HG03175 (cell line): ENCODE results near the gene PLA2G2F.
"Not testable (repeated sequence)": the region's sequence is repeated elsewhere in the genome, so short reads cannot be mapped to it uniquely, and the experiment has no call there.

ENCODE experiments used
- ATAC-seq: cut with Tn5 transposase; IDR thresholded peaks from one replicate; pipeline ENCODE4 v1.9.1; 2021; ENCODE audit warnings: mild to moderate bottlenecking, moderate library complexity; ENCODE audit not compliant: unreplicated experiment

The PLA2G2F gene

GRCh38 chr1:20112279-20113000, 26.7 kb upstream of the PLA2G2F start:
- no peak for ATAC-seq

- ATAC-seq, result no peak
Measured at GRCh38 chr1:20114021-20114648, 25.0 kb upstream of the PLA2G2F start.

DNA sequence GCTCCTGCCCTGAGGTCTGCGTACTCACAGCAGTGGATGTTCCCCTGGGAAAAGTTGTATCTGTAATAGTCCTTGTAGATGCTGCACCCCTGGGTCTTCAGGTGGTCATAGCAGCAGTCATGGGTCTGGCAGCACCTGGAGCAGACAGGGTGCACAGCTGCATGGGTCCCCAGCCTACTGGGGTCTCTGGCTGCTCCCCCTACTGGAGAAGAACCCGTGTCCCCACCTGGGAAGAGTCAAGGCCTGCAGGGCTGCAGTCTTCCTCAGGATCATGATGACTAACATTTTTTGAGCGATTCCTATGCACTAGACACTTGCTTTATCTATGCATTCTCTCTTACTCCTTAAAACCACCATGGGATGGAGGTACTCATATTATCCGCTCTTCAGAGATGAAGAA, 23.6 kb upstream of the PLA2G2F start:
- ATAC-seq, result no peak

DNA sequence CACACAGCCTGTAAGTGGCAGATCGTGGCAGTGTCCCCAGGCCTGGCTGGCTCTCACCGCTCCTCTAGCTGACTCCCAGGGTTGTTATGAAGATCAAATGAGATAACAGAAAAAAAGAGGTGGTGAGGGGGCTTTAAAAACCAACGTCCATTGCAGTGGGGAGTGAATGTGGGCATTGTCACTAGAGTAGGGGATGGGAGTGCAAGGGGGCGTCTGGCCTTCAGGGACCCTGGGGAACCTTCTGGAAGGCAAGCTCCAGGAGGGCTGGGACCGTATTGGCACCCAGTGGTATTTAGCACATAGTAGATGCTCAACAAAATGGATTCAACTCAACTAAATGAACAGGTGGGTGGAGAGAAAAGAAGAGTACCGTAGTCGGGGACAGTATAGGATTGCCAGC, 23.2 kb upstream of the PLA2G2F start:
- ATAC-seq, result no peak

- no peak for ATAC-seq
Measured at GRCh38 chr1:20117236-20117635, 21.9 kb upstream of the PLA2G2F start.

DNA sequence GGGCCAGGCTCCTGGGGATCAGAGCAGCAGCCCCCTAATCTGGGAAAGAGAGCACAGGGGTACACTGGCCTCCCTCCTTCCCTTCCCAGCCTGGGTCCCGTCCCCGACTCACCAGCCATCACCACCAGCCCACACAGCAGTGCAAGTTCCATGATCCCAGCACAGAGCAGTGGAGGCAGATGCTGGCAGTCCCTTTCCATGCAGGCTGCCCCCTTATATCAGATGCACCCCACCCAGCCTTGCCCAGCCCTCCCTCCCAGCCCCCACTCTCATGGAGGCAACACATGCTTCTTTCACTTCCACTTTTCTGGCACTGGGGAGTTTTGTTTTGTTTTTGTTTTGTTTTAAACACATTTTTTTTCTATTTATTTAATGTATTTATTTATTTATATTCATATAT, 19.8 kb upstream of the PLA2G2F start, which contains the start of gene PLA2G2D:
Gene PLA2G2D, minus strand, starts transcription at position 190 of the 400 bp plus-strand sequence. Its CDS starts 38 bp downstream, at position 152.
- no peak for ATAC-seq

DNA sequence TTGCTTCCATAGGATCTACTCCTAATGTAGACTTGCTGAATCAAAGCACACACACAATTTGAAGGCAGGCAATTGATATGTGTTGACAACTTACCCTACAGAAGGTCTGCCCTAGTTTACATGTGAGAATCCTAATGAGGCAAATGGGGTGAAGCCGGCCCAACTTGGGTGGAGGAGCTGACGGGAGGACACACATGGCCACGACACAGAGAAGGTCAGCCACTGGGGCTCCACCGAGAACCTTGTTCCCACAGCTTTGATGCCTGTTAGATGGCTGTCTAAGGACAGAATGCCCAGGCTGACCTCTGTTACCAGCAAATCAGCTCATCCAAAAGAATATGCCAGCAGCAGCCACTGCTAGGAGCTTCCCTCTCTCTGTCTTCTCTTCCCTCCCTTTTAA, 18.3 kb upstream of the PLA2G2F start:
- no peak for ATAC-seq

DNA sequence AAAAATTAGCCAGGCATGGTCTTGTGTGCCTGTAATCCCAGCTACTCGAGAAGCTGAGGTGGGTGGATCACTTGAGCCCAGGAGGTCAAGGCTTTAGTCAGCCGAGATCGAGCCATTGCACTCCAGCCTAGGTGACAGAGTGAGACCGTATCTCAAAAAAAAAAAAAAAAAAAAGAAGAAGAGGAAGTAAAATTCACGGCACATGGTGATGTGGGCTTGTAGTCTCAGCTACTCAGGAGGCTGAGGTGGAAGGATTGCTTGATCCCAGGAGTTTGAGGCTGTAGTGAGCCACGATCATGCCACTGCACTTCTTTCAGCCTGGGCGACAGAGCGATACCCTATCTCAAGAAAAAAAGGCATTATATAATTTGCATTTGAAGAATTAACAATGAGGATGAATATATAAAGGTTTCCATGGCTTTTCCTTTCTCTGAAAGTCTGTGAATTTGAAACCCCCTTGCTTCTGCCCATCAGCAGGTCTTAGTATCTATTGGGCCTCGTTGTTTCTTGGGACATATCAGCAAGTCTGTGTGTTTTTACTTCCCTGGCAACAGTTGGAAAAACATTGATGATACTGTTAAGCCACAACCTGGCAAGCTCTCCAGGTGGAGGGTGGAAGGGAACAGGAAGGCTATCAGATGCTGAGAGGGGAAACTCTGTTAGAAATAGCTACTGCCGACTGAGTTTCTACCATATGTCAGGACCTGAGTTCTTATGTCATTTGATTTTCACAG, 15.2 kb upstream of the PLA2G2F start:
- ATAC-seq, result no peak

DNA sequence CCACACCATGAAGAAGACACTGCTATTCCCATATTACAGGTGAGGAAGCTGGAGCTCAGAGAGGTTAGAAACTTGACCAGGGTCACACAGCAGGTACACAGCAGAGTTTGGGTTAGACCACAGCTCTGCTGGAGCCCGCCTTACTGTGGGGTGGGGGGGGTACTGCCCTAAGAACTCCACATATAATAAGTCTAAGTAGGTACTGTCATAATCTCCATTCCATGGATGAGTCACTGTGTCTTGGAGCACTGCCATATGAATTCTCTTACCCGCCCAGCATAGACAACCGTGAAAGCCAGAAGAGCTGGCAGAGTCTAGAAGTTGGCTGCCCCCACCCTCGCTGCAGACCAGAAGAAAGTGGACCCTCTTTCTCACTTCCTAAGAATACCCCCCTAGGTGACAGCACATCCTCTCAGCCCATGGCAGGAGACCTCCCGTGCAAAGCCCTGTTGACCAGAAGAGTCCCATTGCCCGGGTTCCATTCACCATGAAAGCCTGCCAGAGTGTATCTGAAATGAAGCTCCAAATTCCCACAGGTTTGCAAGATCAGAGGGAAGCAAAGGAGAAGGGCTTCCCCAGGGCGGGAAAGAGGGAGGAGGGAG, 14.6 kb upstream of the PLA2G2F start:
- no peak for ATAC-seq

DNA sequence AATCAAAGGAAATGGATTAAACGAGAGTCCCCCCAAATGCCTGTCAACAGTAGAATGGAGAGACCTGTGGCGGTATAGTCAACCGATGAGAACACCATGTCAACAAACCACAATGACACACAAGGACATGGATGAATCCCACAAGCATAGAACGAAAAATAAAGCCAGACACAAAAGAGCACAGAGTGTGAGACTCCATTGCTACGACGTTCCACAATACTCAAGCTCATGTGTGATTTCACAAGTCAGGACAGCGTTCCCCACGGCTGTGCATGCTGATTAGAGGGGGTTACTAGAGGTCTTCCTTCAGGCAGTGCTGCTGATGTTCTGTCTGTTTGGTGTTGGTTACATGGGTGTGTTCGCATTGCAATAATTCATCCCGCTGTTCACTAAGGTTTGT, 14.0 kb upstream of the PLA2G2F start:
- no peak for ATAC-seq

DNA sequence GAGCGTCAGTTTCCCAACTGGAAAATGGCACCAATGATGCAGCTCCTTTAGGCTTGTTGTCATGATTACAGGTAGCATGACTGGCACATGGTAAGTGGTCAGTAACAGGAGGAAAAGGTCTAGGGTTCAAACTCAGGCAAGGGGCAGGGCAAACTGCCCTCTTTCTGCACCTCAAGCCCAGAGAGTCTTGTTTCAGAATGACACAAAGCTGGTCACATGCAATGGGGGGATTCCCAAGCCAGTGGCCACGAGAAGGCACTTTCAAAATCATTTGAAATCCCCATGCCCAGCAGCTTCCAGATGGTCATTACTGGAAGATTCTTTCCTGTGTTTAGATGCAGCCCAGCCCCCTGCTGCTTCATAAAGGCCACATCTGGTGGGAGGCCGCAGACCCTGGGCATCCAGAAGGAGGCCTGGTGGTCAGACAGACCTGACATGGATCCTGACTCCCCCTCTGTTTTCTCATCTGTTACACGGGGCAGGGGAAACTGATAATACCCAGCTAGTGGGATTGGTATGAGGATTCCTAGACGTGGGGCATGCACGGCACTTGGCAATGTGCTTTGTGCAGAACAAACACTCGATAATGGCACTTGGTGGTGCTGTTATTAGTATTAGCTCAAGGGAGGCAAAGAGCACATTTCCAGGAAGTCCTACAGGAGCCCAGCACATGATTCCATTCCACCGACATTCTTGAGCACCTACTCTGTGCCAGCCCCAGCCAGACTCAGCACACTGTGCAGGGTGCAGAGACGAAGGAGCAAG, 12.9 kb upstream of the PLA2G2F start:
- peak; percentile 48 for ATAC-seq

DNA sequence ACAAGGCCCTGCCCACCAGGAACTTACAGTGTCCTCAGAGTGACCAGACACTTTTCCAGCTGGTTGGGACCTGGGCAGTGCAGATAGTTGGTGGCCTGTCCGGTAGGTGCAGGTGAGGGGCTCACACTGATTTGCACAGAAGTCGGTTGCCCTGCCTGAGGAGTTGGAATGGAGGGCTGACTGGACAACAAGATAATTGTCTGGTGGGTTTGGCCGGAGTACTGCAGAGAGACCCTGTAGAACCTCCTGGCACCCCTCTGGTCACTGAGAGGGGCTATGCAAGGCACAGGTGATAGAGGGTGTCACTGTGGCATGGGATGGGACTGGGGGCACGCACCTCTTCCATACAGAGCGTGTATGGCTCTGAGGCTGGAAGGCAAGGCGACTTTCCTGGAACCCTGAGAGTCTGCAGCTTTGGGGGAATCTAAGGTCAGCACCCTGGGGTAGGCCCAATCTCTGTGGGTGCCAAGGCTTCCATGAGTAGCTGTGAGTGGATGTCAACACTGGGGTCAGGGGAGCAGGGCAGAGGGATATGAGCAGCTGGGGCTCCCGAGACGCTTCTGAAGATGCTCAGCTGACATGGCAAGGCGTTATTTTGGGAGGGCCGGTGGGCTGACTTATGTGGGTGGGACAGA, 12.2 kb upstream of the PLA2G2F start:
- ATAC-seq, result no peak

DNA sequence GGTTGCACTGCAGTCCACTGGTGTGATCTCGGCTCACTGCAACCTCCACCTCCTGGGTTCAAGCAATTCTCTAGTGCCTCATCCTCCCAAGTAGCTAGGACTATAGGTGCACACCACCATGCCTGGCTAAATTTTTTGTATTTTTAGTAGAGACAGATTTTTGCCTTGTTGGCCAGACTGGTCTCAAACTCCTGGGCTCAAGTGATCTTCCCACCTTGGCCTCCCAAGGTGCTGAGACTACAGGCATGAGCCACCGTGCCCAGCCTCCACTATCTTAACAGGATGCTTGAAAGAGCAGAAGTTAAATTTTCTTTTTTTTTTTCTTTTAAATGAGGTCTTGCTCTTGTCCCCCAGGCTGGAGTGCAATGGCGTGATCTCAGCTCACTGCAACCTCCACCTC, 8.6 kb upstream of the PLA2G2F start:
- ATAC-seq, result not testable (repeated sequence)

DNA sequence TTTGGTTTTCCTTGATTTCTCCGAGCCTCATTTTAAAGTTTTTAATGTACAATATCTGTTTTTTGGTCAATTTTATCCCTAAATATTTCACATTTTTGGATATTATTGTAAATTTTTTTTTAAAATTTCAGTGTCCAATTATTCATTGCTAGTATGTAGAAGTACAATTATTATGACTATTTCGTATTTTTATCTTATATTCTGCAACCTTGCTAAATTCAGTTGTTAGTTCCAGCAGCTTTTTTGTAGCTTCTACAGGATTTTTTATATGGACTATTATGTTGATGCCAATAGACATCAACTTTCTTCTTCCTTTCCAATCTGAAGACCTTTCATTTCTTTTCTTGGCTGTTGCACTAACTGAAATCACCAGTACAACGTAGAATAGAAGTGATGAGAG, 4.1 kb upstream of the PLA2G2F start:
- ATAC-seq, result no peak

GRCh38 chr1:20136249-20136648, 2.9 kb upstream of the PLA2G2F start:
- no peak for ATAC-seq

- ATAC-seq, result no peak
Measured at GRCh38 chr1:20137055-20137454, 2.1 kb upstream of the PLA2G2F start.

DNA sequence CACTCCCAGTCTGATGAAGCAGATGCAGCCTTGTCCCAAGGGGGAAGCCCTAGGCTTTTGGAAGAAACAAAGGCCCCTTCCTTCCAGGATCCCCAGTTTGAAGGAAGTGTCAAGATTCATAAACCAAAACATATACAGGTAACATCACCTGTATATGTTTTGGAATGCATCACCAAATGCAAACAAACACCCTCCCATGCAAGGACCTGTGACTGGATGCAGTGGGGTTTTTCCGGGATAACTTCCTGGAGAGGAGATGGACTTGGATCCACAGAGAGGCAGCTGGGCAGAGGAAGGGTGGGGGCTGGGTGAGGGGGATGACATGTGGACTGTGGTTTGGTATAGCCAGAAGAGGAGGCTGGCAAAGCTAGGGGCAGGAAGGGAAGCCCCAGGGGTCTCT, 1.5 kb upstream of the PLA2G2F start:
- no peak for ATAC-seq

- no peak for ATAC-seq
Measured at GRCh38 chr1:20138346-20138745, 777 bp upstream of the PLA2G2F start.

- ATAC-seq, result no peak
Measured at GRCh38 chr1:20139776-20140612, 871 bp downstream of the PLA2G2F start.
